Nephron (organoid): ENCODE data around the gene FHDC1.
A peak's percentile ranks its signal among the peaks of the same experiment; 100 is the strongest.

Experiments used
- H3K27ac Mint-ChIP-seq, 3 experiments: 2 replicates each; pipeline ENCODE4 v1.8.0; 2020; ENCODE audit warnings: mixed read lengths in 3 of 3, mild to moderate bottlenecking in 2 of 3, moderate library complexity in 1 of 3
- H3K27me3 Mint-ChIP-seq: 2 replicates; pipeline ENCODE4 v1.8.0; 2021; ENCODE audit warnings: low read depth, mild to moderate bottlenecking, moderate library complexity, mixed read lengths
- H3K36me3 Mint-ChIP-seq: 2 replicates; pipeline ENCODE4 v1.8.0; 2020; ENCODE audit warnings: low read depth, mixed read lengths
- H3K4me1 Mint-ChIP-seq: 2 replicates; pipeline ENCODE4 v1.8.0; 2020; ENCODE audit warnings: mixed read lengths
- H3K4me3 Mint-ChIP-seq, 3 experiments: 2 replicates each; pipeline ENCODE4 v1.8.0; 2020; ENCODE audit warnings: mild to moderate bottlenecking in 3 of 3, mixed read lengths in 3 of 3, moderate library complexity in 2 of 3
- H3K9me3 Mint-ChIP-seq: 2 replicates; pipeline ENCODE4 v1.8.0; 2020; ENCODE audit warnings: mixed read lengths
- CTCF ChIP-seq, 3 experiments: fragments of 200-600 bp; sonication (generic); IDR thresholded peaks; one replicate each; pipeline ENCODE4 v1.5.0; 2021; ENCODE audit warnings: antibody characterized with exemption in 3 of 3; ENCODE audit not compliant: unreplicated experiment in 3 of 3

FHDC1 gene

GRCh38 chr4:152997288-152997687 lies 61.2 kb downstream of the FHDC1 start:
- H3K9me3 Mint-ChIP-seq = no peaks in the 10 kb centered on the region
- H3K27me3 Mint-ChIP-seq = peaks cover 14% of the 10 kb centered on the region
- no peaks in the 10 kb centered on the region for H3K36me3 Mint-ChIP-seq
- peaks cover 13% of the 10 kb centered on the region for H3K4me1 Mint-ChIP-seq
- no peak overlapping the region for H3K27ac Mint-ChIP-seq
- H3K4me3 Mint-ChIP-seq = no peak overlapping the region
- no peak for TF ChIP-seq CTCF (IDR thresholded peaks at IDR 0.05; ENCODE audit: unreplicated experiment in 3 of 3)

- Mint-ChIP-seq H3K9me3 (no peaks in the 10 kb centered on the region), H3K27me3 (peaks cover 14% of the 10 kb centered on the region), H3K4me3 (no peak overlapping the region), H3K36me3 (no peaks in the 10 kb centered on the region), H3K27ac (no peak overlapping the region), H3K4me1 (peaks cover 13% of the 10 kb centered on the region)
- no peak for TF ChIP-seq CTCF (IDR thresholded peaks at IDR 0.05; ENCODE audit: unreplicated experiment in 3 of 3)
These were observed 61.8 kb downstream of the FHDC1 start for GRCh38 chr4:152997771-152998487.

- H3K36me3 Mint-ChIP-seq = no peaks in the 10 kb centered on the region
- H3K4me3 Mint-ChIP-seq = no peak overlapping the region
- no peak overlapping the region for H3K27ac Mint-ChIP-seq
- H3K4me1 Mint-ChIP-seq = peaks cover 16% of the 10 kb centered on the region
- peaks cover 14% of the 10 kb centered on the region for H3K27me3 Mint-ChIP-seq
- no peak for TF ChIP-seq CTCF (IDR thresholded peaks at IDR 0.05; ENCODE audit: unreplicated experiment in 3 of 3)
- no peaks in the 10 kb centered on the region for H3K9me3 Mint-ChIP-seq
These were observed 62.7 kb downstream of the FHDC1 start for GRCh38 chr4:152998861-152999260.

GRCh38 chr4:152999346-153000075 lies 63.4 kb downstream of the FHDC1 start:
- H3K4me3 Mint-ChIP-seq = no peak overlapping the region
- H3K4me1 Mint-ChIP-seq = peaks cover 22% of the 10 kb centered on the region
- TF ChIP-seq CTCF (IDR thresholded peaks at IDR 0.05; ENCODE audit: unreplicated experiment in 3 of 3) = no peak
- no peaks in the 10 kb centered on the region for H3K9me3 Mint-ChIP-seq
- no peak overlapping the region for H3K27ac Mint-ChIP-seq
- no peaks in the 10 kb centered on the region for H3K36me3 Mint-ChIP-seq
- peaks cover 14% of the 10 kb centered on the region for H3K27me3 Mint-ChIP-seq

- Mint-ChIP-seq H3K36me3 (no peaks in the 10 kb centered on the region), H3K27ac (no peak overlapping the region), H3K4me3 (no peak overlapping the region), H3K4me1 (peaks cover 28% of the 10 kb centered on the region), H3K27me3 (peaks cover 12% of the 10 kb centered on the region), H3K9me3 (no peaks in the 10 kb centered on the region)
- TF ChIP-seq CTCF (IDR thresholded peaks at IDR 0.05; ENCODE audit: unreplicated experiment in 3 of 3) = no peak
These were observed 63.9 kb downstream of the FHDC1 start for GRCh38 chr4:153000076-153000420.

- Mint-ChIP-seq H3K4me1 (peaks cover 28% of the 10 kb centered on the region), H3K9me3 (no peaks in the 10 kb centered on the region), H3K27ac (peak overlapping the region in 1 of 3 experiments; percentile 8), H3K27me3 (peaks cover 4% of the 10 kb centered on the region), H3K36me3 (no peaks in the 10 kb centered on the region), H3K4me3 (no peak overlapping the region)
- no peak for TF ChIP-seq CTCF (IDR thresholded peaks at IDR 0.05; ENCODE audit: unreplicated experiment in 3 of 3)
These were observed 65.5 kb downstream of the FHDC1 start for GRCh38 chr4:153001626-153002025.
